Transverse colon (tissue), 3 donors: ENCODE data around the gene SMIM22.

Experiments
- CTCF ChIP-seq, 5 experiments: fragments of 200-600 bp in 3 of 5; fragments of 450-650 bp in 2 of 5; sonication (generic) in 3 of 5; IDR thresholded peaks; 1 replicate in 2 of 5; 2 replicates in 3 of 5; pipeline ENCODE4 v1.5.1; 2016 to 2017; ENCODE audit warnings: antibody characterized with exemption in 5 of 5, inconsistent platforms in 3 of 5, mild to moderate bottlenecking in 2 of 5, moderate library complexity in 1 of 5
- POLR2A ChIP-seq: fragments of 450-650 bp; IDR thresholded peaks from one replicate; pipeline ENCODE4 v1.6.1; 2016; ENCODE audit warnings: antibody characterized with exemption, mild to moderate bottlenecking, moderate library complexity

- no peak for TF ChIP-seq CTCF (IDR thresholded peaks at IDR 0.05)
- TF ChIP-seq POLR2A, result no peak
These were observed 4.9 kb upstream of the SMIM22 start for GRCh38 chr16:4790261-4790660.
